Measurements from ENCODE around the gene HOXD12. TPM values are rescaled to one million over a fixed set of nuclear protein-coding genes. Genes with fewer than 3 reads are reported as not detected.
A peak's percentile ranks its signal among the peaks of the same experiment; 100 is the strongest.

The HOXD12 gene
- total and polyA plus RNA-seq, 2 donors = 0.09 to 2.2 TPM

- H3K36me3 ChIP-seq (ENCODE audit: insufficient read depth) = no peaks in the 10 kb centered on the region
- H3K4me3 ChIP-seq (ENCODE audit: low read depth, low read length) = no peak overlapping the region
- 65% methylated on average over 14 of the region's 14 CpGs for WGBS
- no peak overlapping the region for H3K27ac ChIP-seq (ENCODE audit: low read depth)
- no peaks in the 10 kb centered on the region for H3K4me1 ChIP-seq (ENCODE audit: insufficient read depth)
- no peak for DNase-seq (ENCODE audit: extremely low spot score)
These were observed 51.2 kb downstream of the HOXD12 start for GRCh38 chr2:176150584-176151441.

GRCh38 chr2:176151442-176152287 is 52.1 kb downstream of the HOXD12 start, which contains the start of gene HOXD4:
Gene HOXD4 (plus strand): TSS chr2:176151550. CDS start chr2:176151634, 84 bp downstream.
- DNase-seq (ENCODE audit: extremely low spot score) = no peak
- Histone ChIP-seq H3K4me1 (ENCODE audit: insufficient read depth) (no peaks in the 10 kb centered on the region), H3K4me3 (ENCODE audit: low read depth, low read length) (no peak within 1 kb of the TSS), H3K36me3 (ENCODE audit: insufficient read depth) (no peaks in the 10 kb centered on the region), H3K27ac (ENCODE audit: low read depth) (no peak within 1 kb of the TSS)
- 24% methylated on average over 55 of the region's 55 CpGs for WGBS

Small RNA genes lying within 50 kb of the gene (small RNA-seq; reads per million reads assigned to genes)
- 35,129 reads per million, percentile 100 among the genes with 10 or more reads in this experiment for gene MIR10B

Other genes with a start within 250 kb of the HOXD12 start
- 93.1 TPM for gene LNPK, start 97.5 kb upstream of the HOXD12 start, total RNA-seq
- 9.4 TPM for gene LNPK, start 97.5 kb upstream of the HOXD12 start, polyA plus RNA-seq
- gene EVX2, start 15.8 kb upstream of the HOXD12 start, total RNA-seq = 1.9 TPM
- 0.05 TPM for gene EVX2, start 15.8 kb upstream of the HOXD12 start, polyA plus RNA-seq
- 14.9 TPM for gene HOXD13, start 7.1 kb upstream of the HOXD12 start, total RNA-seq
- 4.1 TPM for gene HOXD13, start 7.1 kb upstream of the HOXD12 start, polyA plus RNA-seq
- 6.0 TPM for gene HOXD11, start 7.5 kb downstream of the HOXD12 start, total RNA-seq
- 3.3 TPM for gene HOXD11, start 7.5 kb downstream of the HOXD12 start, polyA plus RNA-seq
- gene HOXD10, start 17.0 kb downstream of the HOXD12 start, total RNA-seq = 14.1 TPM
- 4.1 TPM for gene HOXD10, start 17.0 kb downstream of the HOXD12 start, polyA plus RNA-seq
- gene HOXD9, start 22.9 kb downstream of the HOXD12 start, total RNA-seq = 2.9 TPM
- gene HOXD9, start 22.9 kb downstream of the HOXD12 start, polyA plus RNA-seq = 5.6 TPM
- 12.3 TPM for gene HOXD8, start 29.9 kb downstream of the HOXD12 start, total RNA-seq
- gene HOXD8, start 29.9 kb downstream of the HOXD12 start, polyA plus RNA-seq = 7.0 TPM
- gene HOXD4, start 51.8 kb downstream of the HOXD12 start, total RNA-seq = 4.0 TPM
- gene HOXD4, start 51.8 kb downstream of the HOXD12 start, polyA plus RNA-seq = 2.0 TPM
- gene HOXD3, start 57.5 kb downstream of the HOXD12 start, total RNA-seq = 5.2 TPM
- 1.6 TPM for gene HOXD3, start 57.5 kb downstream of the HOXD12 start, polyA plus RNA-seq
- 0.90 TPM for gene HOXD1, start 88.9 kb downstream of the HOXD12 start, total RNA-seq
- gene HOXD1, start 88.9 kb downstream of the HOXD12 start, polyA plus RNA-seq = 1.4 TPM
- 18.3 TPM for gene MTX2, start 169.6 kb downstream of the HOXD12 start, total RNA-seq
- gene MTX2, start 169.6 kb downstream of the HOXD12 start, polyA plus RNA-seq = 36.6 TPM